HG03060 (cell line): ENCODE data around the gene MAPKAPK3.

Experiments
- ATAC-seq: cut with Tn5 transposase; IDR thresholded peaks from one replicate; pipeline ENCODE4 v1.9.1; 2021; ENCODE audit warnings: low read depth, moderate number of reproducible peaks; ENCODE audit not compliant: unreplicated experiment

The MAPKAPK3 gene

DNA sequence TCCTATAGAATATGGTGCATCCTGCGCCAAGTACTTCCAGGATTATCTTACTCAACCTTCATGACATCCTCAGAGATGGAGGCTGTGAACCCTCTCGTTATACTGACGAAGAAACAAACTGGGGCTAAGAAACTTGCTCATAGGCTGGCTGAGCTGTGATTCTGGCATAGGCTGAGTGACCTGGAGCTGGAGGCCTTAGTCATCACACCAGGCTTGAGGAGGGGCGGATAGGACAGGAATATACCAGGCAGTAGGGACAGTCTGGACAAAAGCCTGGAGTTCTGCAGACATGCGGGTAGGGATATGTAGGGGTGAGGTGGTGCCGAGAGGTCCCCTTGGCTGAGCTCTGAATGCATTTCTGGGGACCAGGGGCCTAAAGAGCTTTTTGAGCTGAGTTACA is 29.6 kb upstream of the MAPKAPK3 start:
- no peak for ATAC-seq

DNA sequence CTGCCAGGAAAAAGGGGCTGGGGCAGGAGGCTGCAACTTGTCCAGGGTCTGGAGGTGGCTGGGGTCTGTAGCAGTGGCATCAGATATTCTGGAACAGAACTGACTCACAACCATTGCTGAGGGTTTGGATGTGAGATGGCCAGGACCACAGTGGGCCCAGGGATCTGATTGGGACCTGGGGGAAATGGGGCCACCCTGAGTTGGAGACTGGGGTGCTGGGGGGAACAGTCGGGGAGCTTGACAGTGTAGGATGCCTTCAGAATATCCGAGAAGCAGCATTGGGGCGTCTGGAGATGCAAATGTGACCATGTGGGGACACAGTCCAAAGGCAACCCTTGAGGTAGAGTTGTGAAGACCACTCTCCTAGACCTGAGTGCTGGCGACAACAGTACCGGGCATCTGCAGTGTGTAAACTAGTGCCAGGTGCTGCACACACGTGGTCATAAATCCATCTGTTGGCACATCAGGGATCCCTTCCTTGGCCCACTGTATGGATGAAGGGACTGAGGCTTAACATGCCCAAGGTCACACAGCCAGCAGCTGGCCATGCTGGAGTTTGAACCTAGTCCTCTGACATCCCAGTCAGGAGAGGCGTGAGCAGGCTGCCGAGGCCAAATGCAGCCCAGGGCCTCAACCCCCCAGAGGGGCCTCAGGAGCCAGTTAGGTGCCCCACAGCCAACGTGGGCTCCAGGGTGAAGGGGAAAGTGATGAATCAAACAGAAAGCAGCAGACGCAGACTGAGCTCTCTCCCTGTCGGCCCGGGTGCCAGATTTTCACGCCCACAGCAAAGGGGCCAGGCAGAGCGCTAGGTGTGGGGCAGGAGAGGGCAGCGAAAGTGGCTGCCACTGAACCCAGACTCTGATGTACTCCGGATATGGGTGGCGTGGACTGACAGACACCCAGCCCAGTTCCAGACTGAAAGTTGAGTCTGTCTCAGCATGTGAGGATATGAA is 28.9 kb upstream of the MAPKAPK3 start:
- ATAC-seq = no peak

DNA sequence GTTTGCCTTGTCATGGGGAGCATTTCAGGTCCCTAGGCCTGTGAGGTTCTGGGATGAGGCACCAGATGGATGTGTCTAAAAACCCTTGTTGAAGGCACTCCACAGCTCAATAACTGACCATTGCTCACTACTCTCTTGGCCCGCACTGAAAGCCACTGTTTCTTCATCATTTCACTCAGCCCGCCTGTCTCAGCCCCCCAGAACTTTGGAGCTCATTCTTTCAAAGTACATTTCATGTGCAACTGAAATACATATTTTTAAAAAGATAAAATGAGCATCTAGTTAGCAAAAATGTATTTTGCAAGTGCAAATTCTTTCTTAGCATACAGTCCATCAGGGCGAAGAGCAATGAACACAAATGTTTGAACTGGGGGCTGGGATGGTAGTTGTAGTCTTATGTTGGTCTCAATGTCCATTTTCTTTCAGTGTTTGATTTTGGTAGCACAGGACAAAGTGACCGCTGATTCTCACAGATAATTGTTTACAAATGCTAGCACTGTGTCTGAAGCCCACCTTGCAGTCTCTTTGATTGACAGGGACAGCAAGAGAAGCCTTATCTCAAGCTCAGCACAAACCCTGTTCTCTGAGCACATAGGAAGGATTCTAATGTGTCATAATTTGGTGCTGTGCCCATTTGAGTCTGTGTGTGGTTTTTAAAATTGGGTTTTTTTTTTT is 28.1 kb upstream of the MAPKAPK3 start:
- ATAC-seq = no peak

DNA sequence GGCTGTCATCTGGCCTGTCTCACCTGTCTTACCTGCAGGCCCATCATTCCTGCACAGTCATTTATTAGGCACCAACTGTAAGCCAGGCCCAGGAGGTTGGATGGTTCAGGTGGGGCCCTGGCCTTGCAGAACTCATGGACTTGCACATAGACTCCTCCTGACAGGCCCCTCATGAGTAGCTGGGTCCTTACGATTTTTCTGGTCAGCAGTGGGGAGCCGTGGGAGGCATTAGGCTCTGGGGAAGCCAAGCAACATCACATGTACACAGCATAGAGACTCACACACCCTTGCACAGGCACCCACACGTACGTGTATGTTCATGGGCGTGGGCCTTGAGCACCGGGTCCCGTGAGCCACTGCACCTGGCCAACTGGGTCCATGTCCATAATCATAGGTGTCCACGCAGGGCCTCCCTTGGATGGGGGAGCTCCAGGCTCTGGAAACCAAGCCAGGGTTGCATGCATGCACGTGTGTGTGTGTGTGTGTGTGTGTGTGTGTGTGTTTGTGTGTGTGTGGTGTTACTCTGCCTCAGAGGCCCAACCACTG is 25.7 kb upstream of the MAPKAPK3 start:
- ATAC-seq = no peak

DNA sequence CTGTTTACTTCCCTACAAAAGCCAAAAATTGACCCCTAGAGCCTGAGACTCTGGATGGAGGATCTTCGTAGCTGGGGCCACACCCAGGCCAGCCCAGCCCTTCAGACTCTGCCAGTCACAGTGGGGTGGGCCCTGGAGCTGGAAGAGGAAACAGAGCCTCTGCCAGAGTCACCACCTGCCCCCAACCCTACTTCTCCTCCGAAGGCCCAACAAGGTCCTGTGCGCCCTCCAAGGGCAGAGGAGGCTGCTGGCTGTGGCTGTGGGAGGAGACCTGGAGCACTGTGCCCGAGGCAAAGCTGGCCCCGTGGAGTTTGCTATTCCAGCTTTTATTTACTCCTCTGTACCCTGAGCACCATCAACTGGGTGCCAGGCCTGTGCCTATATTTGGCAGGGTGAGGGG is 24.4 kb upstream of the MAPKAPK3 start:
- ATAC-seq = no peak

DNA sequence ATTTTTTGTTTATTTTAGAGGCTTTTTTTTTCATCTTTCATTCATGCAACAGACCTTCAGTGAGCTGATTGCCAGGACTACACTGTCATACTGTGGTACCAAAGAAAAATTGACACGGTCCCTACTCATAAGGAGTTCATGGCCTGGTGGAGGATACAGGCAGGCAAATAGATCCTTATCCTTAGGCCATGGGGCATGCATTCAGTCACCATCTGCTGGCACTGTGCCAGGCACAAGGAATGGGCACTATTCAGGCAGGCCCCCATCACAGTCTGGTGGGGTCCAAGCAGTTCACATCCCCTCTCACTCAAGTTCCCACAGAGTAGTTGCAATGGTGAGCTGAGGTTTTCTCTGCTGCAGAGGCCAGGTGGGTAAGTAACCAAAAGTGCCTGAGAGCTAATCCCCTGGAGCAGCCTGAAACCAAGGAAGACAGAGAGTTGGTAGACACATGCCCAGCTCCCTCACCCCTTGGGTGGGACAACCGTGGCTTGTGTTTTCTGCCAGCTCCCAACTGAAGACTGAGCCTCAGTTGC is 22.6 kb upstream of the MAPKAPK3 start:
- ATAC-seq = no peak

DNA sequence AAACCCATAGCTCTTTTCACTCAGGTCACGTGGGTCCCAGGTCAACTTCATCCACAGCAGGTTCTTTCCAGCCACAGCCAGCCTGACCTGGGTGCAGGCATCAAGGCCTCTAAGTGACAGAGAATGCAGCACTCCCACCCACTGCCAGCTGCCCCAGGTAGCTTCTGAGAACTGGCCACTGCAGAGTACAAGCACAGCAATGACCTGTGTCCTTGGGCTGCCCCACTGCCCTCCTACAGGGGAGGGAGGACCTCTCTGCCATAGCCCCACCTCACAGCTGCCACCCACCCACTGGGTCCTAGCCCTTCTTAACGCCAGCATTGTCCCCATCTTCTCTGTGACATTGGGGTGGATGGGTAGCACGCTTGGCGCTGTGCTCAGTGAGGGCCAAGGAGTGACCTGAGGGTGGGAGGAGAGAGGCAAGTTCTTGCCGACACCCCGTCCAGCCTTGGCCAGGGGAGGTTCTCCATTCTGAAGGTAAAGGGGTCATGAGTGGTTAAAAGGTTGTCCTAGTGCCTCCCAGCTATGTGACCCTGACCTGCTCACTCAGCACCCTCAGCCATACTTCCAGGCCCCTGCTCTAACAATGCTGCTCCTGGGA is 17.7 kb upstream of the MAPKAPK3 start:
- no peak for ATAC-seq

DNA sequence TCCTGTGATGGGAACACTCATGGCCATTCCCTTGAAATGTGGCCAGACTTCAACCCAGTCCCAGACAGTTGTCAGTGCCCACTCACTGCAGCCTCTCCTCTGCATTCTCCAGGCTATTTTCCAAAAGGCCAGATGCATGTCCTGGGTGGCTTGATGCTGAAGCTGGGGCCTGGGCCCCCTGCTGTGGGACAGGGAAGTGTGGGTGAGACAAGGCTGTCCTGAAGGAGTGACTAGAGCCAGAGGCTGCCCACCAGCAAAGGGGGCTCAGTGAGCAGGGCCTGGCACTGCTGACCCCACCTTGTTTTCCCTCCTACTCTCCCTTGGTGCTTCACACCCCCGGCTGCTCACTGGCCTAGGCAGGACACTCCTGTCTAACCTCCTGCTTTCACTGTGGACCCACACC is 17.2 kb upstream of the MAPKAPK3 start:
- ATAC-seq = no peak

DNA sequence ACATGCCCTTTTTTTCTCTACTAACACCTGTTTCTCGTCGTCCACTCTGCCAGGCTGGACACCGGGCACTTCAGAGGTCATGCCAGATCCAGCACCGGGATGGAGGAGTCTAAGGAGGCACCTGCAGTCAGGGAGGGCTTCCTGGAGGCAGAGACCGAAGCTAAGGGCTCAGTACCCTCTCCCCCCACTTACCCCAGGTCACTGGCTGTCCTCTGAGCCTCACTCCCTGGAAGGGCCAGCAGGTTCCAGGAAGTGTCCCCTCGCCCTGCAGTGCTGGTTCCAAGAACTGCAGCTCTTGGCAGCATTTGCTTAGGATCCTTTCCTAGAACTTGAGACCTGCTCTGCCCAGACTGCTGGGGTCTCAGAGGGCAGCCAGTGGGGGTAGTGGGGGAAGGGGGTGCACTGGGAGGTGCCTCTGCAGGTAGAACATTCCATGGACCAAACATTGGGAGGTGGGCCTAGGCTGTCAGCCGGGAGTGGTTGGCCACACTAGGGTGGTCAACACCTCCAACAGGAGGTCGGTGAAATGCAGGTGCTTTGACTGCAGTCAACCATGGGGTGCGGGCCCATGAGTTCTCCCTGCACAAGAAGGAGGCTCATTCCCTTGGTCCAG is 16.7 kb upstream of the MAPKAPK3 start:
- no peak for ATAC-seq

DNA sequence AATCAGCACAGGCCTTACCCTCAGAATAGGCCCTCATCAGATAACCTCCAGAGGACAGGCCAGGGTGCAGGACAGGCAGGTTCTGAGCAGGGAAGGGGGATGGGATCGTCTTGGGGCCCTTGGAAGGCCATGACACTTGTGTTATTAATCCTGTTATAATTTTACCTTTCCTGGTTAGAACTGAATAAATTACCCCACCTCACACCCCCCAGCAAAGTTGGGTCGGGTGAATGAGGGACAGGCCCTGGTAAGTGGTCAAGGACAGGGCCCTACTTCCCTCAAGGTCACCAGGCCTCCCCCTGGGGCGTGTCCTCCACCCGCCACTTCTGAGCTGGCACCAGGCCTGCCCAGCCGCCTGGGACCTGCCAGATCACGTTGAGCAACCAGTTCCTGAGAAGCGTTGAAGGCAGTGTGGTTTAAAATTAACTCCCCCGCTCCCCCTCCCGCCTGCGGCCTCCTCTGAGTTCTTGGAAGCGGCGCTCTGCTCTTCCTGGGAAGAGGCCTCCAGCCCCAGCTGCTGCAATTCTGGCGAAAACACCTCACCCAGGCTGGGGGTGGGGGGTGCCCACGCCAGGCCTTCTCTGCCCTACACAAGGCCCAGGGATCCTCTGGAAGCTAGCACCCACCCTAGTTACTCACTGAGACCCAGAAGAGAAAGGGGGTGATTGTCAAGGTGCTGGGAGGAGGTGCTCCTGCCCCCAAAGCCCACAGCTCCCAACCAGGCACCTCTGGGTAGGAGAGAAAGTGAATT is 15.9 kb upstream of the MAPKAPK3 start:
- ATAC-seq = peak; percentile 45

DNA sequence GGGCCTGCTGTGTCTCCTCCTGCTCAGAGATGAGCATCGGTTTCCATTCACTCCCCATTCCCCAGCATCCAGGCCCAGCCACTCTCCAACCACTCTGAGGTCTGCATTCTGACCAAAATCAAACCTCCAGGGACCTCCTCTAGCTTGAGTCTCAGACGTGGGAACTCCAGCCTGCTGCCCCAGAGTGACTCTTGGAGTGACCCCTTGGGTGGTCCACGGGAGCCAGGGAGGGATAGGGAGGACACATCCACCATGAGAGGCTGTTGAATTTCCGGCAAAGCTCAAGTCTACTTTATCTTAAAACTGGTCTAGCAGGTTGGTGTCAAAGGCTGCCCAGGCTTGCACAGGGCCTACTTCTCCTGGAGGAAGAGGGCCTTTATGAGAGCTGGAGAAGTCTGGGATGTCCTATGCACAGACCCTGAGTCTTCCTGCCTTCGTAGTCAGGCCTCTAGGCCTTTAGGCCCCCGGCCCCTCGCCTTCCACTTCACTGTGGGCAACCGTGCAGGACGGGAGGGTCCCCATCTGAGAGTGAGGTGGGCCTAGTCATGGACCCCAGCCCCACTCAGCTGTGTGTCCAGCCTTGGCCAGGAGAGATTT is 14.3 kb upstream of the MAPKAPK3 start:
- ATAC-seq = no peak

DNA sequence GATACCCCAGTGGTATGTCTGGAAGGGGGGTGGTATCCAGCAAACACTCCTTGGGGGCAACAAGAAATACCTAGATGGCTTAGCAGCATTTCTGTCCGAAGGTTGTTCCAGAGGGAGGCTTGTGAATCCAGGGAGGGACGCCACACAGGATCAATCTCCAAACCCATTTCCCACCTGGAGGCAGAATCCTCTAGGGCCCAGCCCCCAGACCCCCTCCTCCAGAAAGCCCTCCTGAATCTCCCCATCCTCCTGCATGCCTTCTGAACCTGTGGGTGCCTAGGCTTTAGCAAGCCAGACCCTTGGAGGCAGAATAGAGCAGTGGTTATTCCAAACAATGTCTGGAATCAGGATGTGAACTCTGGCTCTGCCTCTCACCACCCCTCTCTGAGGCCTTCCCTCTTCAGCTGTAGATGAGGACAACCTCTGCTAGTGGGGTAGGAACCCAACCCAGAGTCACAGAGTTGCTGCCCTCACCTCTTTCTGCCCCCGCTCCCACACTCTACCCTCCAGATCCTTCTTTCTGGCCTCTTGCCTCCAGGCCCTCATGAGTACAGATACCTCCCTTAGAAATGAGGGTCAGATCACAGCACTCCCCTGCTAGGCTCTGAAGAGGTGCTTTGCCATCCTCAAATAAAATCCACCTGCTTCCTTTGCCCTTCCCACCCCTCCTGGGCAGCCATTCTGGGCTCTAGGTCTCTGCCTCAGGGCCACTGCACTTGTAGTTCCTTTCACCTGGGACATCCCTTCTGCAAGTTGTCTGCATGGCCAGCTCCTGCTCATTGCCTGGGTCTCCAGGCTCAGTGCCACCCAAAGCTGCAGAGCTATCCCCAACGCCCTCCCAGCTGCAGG is 13.5 kb upstream of the MAPKAPK3 start:
- no peak for ATAC-seq

DNA sequence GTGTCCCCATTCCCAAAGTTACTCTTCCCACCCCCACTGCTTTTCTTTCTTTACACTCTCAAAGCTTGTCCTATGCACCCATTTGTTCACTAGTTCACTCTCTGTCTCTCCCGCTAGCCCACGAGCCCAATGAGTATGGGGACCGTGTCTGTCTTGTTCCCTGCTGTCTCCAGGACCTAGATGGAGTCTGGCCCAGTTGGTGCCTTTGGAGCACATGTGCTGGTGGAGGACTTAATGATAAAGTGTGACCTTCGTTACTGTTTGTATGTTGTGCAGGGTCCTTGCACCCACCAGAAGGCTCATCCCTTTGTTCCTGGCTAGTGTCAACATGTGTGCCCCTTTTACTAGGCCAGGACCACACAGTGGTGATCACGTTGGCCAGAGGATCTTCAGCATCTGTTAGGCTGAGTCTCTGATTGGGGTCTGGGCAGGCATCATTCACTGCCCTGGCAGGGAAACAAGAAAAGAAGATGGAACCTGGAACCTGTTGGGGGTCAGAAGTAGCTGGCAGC is 12.8 kb upstream of the MAPKAPK3 start:
- ATAC-seq = no peak

DNA sequence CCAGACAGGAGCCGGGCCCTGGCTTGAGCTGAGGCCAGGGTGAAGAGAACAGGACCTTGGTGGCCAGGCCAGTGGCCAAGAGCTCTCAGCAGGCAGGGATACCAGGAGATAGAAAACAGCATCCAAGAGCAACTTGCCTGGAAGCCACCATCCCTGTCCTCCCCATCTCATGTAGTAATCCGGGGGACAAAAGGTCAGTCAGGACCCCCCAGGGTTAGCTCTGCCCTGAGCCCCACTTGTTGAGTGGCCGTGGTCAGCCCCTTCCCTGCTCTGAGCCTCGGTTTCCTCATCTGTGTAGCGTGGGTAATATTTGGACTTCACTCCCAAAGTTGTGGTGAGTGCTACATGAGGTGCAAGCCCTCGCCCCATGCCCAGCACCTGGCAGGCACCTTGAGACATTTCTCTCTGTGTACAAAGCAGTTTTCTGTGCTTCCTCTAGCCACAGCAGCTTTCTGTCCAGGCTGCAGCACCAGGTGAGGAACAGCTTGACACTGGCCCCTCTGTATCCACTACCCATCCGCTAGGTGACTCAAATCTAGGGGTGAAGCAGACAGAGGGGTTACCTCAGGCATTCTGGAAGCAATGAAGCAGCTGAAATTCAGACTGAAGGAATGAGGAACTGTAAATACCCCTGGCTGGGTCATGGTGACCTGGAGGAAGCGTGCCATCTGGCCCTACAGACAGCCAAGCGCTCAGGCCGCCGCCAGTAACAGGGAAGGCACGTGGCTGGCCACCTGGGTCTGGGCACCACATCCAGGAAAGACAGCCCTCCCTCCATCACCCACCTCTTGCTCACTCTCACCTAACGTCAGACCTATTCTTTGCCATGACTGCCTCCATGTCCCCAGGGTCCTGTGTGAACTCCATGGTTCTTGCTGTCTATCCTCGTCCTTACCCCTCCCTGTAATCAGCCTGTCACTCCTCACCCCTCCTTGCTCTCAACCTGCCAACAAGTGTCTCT is 12.0 kb upstream of the MAPKAPK3 start:
- no peak for ATAC-seq

DNA sequence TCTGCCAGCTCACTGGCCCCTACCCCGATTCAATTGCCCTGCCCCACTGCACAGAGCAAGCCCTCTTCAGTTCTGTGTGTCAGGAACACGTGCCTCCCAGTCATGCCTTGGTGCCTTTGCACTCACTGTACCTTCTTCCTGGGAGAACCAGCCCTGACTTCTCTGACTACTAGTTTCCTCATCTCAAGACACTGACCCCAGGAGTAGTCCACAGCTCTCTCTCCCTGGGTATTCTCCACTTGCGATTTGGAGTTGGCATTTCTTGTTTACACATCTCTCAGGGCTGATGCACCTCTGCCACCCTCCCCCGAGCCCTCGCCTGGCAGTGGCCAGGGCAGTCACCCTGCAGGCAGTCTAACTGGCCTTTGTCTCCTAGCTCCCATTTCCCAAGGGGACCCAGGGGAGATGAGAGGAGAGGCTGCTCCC is 11.0 kb upstream of the MAPKAPK3 start:
- ATAC-seq = no peak

DNA sequence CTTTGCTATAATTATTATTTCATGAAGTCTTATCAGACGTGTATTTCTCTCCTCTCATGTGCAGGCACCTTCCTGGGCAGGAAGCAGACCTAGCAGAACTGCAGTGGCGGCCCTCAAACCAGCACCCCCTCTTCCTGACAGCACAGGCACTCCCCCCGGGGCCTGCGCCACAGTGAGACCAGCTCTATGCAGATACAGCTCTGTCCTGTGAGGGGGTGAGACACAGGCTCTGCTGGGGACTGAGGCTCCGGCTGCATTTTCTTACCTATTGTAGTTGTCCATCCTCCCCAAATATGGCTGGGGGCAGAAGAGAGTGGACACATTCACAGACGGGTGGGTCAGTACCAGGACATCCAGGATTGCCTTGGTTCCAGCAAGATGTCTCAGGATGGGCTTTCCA is 10.4 kb upstream of the MAPKAPK3 start:
- ATAC-seq = no peak
